HG02610 (cell line): Measurements from ENCODE around the gene ARHGEF3.

Experiments used
- ATAC-seq: cut with Tn5 transposase; IDR thresholded peaks from one replicate; pipeline ENCODE4 v1.9.1; 2021; ENCODE audit warnings: mild to moderate bottlenecking, moderate library complexity; ENCODE audit not compliant: unreplicated experiment

The ARHGEF3 gene

DNA sequence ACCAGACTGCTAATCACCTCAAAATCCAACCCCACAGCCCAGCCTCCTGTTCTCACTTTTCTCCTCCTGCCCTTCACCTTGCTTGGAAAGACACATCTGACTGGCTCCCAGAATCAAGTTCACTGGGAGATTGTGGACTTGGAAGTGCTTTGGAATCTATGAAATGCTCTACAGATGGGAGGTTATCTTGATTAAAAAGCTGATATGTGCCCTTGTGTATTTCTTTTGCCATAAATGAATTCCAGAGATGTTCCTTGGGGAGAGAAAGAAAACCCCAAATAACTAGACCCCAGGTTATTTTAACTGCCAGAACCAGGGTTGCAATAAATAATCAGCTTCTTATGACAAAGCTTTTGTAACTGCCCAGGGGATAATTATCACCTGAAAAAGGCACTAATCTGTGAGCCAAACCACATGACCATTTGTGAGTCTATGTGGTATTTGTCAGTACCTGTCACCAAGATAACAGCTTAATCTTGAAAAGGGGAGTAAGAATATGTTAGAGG, 21.7 kb upstream of the ARHGEF3 start:
- ATAC-seq: no peak

GRCh38 chr3:56822501-56822900, 20.8 kb upstream of the ARHGEF3 start:
- ATAC-seq: no peak

DNA sequence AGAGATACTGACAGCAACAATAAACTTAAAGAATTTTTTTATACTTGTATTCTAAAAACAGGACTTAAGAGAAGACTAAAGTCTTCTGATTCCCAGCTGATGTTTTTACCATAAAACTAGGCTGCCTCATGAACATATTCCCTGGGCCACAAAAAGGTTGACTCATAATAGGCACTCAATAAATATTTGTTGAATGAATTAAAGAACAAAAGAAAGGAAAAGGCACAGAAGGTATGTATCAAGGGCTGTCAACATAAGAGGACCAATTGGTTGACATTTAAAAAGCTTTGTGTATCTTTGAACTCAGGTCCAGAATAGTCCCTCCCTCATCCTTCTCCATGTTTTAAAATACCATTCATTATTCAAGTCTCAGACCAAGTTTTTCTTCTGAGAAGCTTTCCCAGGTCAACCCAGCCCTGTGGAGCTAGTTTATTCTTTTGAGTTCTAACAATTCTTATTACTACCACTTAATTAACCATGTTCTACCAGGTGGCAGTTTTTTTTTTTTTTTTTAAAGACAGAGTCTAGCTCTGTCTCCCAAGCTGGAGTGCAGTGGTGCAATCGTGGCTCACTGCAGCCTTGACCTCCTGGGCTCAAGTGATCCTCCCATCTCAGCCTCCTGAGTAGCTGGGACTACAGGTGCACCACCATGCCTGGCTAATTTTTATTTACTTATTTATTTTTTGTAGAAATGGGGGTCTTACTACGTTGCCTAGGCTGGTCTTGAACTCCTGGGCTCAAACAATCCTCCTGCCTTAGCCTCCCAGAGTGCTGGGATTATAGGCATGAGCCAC, 17.5 kb upstream of the ARHGEF3 start:
- no peak for ATAC-seq

GRCh38 chr3:56818156-56818985, 16.6 kb upstream of the ARHGEF3 start:
- no peak for ATAC-seq

DNA sequence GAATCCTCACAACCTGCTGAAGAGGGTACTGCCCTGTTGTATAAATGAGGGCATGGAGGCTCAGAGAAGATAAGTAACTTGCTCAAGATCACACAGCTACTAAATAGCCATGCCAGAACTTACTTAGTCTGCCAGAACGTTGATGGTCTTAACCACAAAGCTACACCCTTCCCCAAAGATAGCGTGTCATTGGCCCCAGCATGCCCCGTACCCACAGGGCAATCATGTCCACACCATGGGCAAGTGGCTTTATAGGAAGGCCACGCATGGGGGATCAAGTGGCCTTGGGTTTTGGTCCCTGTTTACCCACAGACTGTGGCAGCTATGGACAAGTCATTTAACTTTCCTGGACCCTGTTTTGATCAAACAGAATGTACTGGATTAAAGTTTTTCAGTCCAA, 15.9 kb upstream of the ARHGEF3 start:
- ATAC-seq: no peak

GRCh38 chr3:56816061-56816460, 14.3 kb upstream of the ARHGEF3 start:
- no peak for ATAC-seq

- ATAC-seq: no peak
Observed at GRCh38 chr3:56815589-56815988, 13.8 kb upstream of the ARHGEF3 start.

- no peak for ATAC-seq
Observed at GRCh38 chr3:56813653-56813960, 11.9 kb upstream of the ARHGEF3 start.

GRCh38 chr3:56812754-56813652, 11.3 kb upstream of the ARHGEF3 start:
- ATAC-seq: no peak

- ATAC-seq: no peak
Observed at GRCh38 chr3:56811546-56812202, 9.9 kb upstream of the ARHGEF3 start.

GRCh38 chr3:56810577-56811545, 9.1 kb upstream of the ARHGEF3 start:
- ATAC-seq: no peak

- no peak for ATAC-seq
Observed at GRCh38 chr3:56806407-56806806, 4.7 kb upstream of the ARHGEF3 start.

DNA sequence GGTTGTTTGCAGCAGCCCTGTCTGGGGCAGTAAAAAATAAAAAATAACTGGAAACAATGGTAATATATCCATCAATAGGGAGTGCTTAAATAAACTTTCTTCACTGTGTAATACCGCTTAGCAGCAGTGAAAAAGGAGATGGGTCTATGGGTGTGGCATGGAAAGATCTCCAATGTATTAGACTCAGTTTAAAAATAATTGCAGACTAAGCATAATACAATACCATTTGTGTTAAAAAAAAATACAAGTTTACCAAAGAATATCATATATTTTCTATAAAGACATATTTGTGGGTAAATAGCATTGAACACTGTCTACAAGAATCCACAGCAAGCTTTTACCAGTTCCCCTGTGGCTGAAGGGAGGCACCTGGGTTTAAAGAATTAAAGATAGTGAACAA, 1.0 kb upstream of the ARHGEF3 start:
- ATAC-seq: no peak

DNA sequence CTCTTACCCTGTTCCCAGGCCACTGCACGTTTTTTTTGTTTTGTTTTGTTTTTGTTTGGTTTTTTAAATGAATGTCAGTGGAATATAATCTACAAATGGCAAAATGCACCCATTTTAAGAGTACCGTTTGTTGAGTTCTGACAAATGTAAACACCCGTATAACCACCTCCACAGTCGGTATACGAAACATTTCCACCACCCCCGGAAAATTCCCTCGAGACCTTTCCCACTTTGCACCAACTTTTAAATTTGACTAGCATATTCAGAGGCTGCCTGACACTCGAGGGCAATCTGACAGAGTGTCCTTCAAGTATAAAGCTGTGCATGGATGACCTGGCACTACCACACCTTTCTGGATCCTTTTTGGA, 613 bp upstream of the ARHGEF3 start:
- ATAC-seq: no peak

- ATAC-seq: peak; percentile 3
Observed at GRCh38 chr3:56800832-56801661, 702 bp downstream of the ARHGEF3 start.

- ATAC-seq: peak; percentile 43
Observed at GRCh38 chr3:56800130-56800831, 1.5 kb downstream of the ARHGEF3 start.

- ATAC-seq: no peak
Observed at GRCh38 chr3:56799251-56799882, 2.4 kb downstream of the ARHGEF3 start.

GRCh38 chr3:56796996-56797395, 4.8 kb downstream of the ARHGEF3 start:
- no peak for ATAC-seq
